Thyroid gland (tissue), 4 donors: ENCODE measurements around the gene HCN3.

ENCODE experiments used
- CTCF ChIP-seq, 6 experiments: fragments of 200-600 bp in 3 of 6; fragments of 450-650 bp in 3 of 6; sonication (generic) in 3 of 6; IDR thresholded peaks; one replicate each; pipeline ENCODE4 v1.5.1; 2016 to 2019; ENCODE audit warnings: antibody characterized with exemption in 6 of 6, mild to moderate bottlenecking in 2 of 6, inconsistent platforms in 1 of 6, moderate library complexity in 1 of 6
- POLR2A ChIP-seq, 2 donors: fragments of 450-650 bp; IDR thresholded peaks; one replicate each; pipeline ENCODE4 v1.6.1; 2017; ENCODE audit warnings: antibody characterized with exemption in 2 of 2, mild to moderate bottlenecking in 2 of 2, moderate library complexity in 1 of 2

GRCh38 chr1:155313261-155313660 is 36.0 kb downstream of the HCN3 start:
- TF ChIP-seq CTCF (IDR thresholded peaks at IDR 0.05) (no peak), POLR2A (IDR thresholded peaks at IDR 0.05) (no peak)
